Left lobe of liver (tissue), 2 donors: Measurements from ENCODE around the gene CLDN20. TPM values are rescaled to one million over a fixed set of nuclear protein-coding genes. Genes with fewer than 3 reads are reported as not detected.

Source experiments
- ATAC-seq: fragments of 200-7000 bp; cut with Tn5 transposase; one replicate; pipeline ENCODE4 v1.9.1; 2020; ENCODE audit warnings: mild to moderate bottlenecking, moderate library complexity
- DNase-seq: peaks from one replicate; pipeline ENCODE4 v3.0.0-alpha.2; 2020; ENCODE audit warnings: low spot score
- total RNA-seq: library from RNA; stranded (reverse); gene quantifications from one replicate; pipeline ENCODE4 v1.2.1, GENCODE V29; 2021
- donor health status: DM: no; HTN: no; CAD: no; lungs with moderate emphysema.
- donor health status: DM: no; HTN: yes; CAD: no.

Gene CLDN20
- total RNA-seq, 1 donor from 2014 or later = not detected

DNA sequence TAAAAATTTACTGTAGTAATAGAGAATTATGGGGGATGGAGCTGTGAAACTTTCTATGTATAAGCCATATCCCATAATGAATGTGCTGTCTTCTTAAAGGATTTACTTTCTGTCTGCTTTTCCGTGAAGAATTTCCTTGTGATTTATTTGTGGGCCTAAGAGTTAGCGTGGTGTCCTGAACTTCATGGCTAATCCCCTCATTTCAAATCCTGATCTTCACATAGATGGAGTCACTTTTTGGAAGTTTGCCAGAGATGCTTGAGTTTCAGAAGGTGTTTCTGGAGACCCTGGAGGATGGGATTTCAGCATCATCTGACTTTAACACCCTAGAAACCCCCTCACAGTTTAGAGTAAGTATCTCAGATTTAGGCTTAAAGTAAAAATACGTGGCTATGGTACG is 19.4 kb upstream of the CLDN20 start:
- no peak for DNase-seq
- ATAC-seq = no peak

DNA sequence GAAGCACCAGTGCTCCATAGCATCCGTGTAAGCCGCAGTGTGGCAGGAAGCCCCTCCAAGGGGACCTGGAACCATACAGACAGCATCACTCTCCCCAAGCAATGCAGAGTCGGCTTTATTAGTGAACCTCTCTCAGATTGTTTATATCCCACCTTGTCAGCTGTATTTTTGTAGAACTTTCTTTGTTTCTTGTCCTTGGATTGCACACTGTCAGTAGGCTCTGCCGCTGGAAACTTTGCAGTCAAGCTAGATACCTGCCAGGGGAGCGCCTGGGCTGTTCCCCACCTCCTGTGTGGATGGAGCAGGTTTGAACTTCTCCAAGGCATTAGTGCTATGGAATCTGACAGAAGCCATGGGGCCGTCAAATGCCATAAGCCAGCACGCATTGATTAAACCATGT is 18.6 kb upstream of the CLDN20 start:
- DNase-seq (no peak), ATAC-seq (no peak)

DNA sequence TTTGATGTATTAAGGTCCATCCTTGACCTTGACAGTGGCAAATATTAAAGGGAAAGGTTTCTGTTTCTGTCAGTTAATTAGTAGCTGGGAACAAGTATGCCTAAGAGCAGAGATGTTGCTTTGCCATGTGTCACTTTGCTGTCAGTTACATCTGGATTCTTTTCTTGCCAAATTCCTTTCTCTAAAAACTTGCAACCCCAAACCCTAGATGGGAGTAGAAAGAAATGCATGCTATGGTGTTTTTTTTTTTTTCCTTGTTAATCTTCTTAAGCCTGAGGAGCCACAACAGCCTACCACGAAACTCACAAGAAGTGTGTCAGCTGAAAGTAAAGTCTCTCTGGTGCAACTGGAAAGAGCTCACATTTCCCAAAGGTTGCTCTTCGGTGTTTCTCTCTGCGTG is 18.0 kb upstream of the CLDN20 start:
- no peak for ATAC-seq
- no peak for DNase-seq

DNA sequence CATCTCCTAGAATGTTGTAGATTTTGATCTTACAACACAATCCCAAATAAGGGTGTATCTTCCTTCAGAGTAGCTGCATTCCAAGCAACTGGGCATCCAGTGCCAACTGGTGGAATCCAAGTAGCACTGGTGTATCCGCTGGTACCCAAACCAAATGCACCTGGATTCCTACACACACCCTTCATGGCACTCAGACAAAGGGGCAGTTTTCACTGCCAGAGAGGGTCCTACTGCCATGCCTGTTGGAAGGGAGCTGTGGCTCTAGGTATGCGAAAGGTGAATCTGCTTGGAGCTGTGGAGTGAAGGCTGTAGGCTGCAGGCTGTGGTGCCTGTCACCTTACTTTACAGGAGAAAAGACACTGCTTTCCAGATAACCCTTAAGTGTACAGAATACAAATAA is 17.0 kb upstream of the CLDN20 start:
- ATAC-seq (no peak), DNase-seq (no peak)

DNA sequence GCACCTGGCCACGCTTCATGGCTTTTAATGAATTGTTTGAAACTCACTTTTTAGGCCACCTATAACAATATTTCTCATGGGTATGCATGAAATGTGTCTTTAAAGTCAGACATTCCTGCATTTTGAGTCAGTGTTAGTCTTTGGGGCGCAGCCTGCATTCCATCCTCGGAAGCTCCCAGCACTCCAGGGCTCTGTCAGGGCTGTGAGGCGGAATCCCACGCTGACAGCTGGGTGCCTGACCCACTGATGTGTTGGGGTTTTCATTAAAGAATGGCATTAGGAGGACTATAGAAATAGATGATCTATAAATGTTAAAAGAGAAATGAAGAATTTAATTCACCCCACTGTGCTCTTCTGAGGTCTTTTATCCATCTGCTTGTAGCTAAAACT is 16.2 kb upstream of the CLDN20 start:
- ATAC-seq (no peak), DNase-seq (no peak)

DNA sequence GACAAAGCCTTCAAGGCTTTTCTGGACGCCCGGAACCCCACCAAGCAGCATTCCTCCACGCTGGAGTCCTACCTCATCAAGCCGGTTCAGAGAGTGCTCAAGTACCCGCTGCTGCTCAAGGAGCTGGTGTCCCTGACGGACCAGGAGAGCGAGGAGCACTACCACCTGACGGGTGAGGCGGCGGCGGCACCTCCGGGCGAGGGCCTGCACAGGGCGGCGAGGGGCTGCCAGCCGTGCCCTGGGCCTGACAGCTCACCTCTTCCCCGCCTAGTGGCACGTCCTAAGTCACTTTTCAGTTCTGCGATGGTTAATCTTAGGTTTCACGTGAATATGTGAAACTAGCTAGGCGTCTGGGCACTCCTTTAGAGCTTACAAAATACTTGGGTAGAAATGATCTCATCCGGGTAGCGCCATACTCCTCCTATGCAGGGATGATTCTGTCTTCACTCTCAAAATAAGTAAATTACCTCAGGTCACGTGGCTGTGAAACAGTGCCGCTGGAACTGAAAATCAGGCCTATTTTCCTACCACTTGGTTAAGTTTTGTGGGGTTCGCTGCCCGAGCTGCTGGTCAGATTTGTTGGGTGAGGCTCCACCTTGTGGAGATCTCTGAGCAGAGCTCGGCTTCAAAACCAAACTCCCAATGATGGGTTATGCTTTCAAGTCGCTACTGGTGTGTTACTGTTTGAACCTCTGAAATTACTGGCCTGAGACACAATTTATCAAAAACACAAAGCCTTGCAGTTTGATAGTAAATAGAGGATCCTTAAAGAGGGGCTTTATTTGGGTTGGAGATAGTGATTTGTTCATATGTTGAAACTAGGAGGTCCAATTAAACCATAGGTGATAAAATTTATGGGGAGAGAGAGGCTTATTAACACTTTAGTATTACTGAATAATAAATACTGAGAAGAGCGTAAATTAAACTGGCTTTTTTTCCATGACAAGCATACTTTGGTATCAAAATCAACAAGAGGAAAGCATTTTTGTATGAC is 15.5 kb upstream of the CLDN20 start:
- peak; percentile 67 for ATAC-seq
- DNase-seq = no peak

DNA sequence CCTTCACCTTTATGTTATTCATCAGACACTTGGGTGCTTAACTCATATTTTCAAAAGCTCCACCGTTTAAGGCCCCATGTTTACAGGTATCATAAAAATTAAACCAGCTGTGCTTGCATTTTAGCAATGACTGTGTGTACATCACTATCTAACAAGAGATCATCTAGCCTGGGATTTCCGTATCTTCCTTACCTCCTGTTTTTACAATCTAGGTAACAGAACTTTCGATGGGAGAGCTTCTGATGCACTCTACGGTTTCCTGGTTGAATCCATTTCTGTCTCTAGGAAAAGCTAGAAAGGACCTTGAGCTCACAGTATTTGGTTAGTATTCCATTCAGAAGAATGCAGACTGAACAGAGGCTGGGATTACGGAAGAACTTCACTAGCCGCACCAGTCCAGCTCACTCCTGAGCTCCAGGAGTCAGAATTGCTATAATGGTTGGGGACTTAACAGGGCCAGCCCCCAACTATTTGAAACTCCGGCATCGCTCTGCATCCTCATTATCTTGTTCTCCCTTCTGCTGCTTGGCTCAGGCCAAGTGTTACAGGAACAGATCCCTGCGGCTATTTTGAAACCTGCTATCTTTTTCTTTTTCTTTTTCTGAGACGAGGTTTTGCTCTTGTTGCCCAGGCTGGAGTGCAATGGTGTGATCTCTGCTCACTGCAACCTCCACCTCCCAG is 13.0 kb upstream of the CLDN20 start:
- ATAC-seq (no peak), DNase-seq (no peak)

DNA sequence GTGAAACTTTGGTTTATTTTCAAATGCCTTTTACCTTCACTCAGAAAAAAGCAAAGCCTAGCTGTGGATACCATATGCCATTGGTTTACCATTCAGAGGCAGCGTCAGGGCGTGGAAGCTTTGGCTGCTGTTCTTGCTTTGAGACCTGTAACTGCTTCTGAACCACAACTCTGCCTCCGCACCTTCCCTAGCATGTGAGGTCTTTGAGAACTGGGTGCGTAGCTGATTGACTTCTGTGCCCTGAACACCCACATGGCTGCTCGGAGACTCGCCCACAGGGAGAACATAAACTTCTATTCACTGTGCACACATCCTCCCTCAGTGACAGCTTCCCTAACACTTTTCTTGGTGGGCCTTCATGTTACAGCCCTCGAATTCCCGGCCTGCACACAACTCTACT is 11.2 kb upstream of the CLDN20 start:
- no peak for DNase-seq

DNA sequence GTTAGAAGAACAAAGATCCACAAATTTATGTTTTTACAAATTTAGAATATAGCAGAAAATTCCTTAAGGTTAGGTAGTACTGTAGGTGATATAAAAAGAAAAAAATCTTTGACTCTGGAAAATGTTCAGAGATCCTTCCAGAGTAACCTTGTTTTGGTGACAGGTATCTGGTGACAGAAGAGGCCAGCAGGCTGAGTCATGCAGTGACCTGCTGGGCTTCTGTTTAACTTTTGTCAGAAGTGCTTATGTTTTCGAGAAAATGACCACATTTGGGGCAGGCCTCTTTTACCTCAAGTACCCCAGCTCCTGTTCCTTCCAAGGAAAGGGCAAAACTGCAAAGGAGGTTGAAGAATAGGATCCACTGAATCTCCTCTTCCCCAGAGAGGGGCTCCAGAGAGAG is 10.5 kb upstream of the CLDN20 start:
- ATAC-seq = no peak
- DNase-seq = no peak

More for the DNA sequence above, 11.2 kb upstream of the CLDN20 start:
- ATAC-seq = no peak

DNA sequence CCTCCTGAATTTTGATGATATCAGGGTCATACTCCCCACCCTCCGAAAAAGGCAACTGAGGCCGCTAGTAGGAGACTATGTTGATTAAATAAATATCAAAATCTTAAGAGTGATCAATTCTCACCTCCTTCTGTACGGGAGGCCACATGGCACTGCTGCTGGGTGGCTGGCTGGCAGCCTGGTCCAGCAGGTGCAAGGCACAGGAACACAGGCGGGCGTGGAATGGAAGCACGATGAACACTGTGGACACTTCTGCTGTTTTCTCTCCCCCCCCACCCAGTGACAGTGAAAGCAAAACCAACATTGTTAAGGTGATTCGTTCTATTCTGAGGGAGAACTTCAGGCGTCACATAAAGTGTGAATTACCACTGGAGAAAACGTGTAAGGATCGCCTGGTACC is 9.7 kb upstream of the CLDN20 start:
- no peak for DNase-seq
- no peak for ATAC-seq

DNA sequence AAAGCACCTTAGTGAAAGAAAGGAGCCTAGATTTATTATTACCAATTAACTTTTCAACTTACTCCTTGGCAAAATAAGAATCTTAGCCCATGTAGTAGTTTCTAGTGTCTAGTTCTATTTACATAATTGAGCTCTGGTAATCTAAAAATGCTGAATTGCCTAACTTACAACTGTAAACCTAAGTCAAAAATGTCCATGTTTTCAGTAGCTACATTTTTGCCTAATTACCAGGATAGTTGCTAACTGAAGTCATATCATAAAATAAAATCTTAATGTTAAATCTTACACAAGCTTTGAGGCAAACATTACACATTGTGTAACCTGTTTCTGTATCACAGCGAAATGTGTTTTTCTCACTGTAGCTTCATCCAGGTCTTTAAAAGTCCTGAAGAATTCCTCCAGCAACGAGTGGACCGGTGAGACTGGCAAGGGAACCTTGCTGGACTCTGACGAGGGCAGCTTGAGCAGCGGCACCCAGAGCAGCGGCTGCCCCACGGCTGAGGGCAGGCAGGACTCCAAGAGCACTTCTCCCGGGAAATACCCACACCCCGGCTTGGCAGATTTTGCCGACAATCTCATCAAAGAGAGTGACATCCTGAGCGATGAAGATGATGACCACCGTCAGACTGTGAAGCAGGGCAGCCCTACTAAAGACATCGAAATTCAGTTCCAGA is 7.6 kb upstream of the CLDN20 start:
- DNase-seq = no peak
- ATAC-seq = no peak

DNA sequence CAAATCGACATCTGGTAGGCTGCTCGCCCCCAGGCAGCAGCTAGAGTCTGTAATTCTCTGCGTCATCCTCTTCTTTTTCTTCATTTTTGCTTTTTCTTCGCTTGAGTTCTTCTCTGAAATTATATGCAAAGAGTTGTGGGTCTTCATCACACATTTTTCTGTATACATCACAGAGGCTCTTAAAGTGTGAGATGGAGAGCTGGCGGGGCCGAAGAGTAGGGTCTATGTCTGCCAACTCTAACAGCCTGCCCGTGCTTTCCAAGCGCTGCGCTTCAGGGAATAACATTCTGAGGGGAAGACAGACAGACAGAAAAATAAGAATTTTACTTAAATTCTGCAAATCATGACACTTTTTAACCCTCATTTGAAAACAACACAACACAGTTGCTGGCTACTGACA is 6.0 kb upstream of the CLDN20 start:
- ATAC-seq (no peak), DNase-seq (no peak)

DNA sequence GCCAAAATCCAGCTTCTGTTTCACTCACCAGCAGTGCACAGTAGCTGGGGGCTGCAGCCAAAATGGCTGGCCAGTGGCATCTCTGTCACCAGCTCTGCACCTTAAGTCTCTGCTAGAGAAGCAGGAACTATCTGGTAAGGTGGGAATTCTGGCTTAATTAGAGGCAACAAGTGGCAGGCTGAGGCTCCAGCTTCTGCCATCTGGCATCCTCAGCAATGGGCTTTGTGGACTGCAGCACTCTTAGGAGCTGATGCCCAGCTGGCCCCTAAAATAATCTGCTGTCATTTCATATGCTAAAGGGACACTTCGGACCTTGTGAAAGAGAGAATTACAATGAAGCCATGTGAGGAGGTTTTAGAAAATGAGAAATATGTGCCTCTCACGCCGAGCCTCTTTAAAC is 4.6 kb upstream of the CLDN20 start:
- DNase-seq (no peak), ATAC-seq (no peak)

DNA sequence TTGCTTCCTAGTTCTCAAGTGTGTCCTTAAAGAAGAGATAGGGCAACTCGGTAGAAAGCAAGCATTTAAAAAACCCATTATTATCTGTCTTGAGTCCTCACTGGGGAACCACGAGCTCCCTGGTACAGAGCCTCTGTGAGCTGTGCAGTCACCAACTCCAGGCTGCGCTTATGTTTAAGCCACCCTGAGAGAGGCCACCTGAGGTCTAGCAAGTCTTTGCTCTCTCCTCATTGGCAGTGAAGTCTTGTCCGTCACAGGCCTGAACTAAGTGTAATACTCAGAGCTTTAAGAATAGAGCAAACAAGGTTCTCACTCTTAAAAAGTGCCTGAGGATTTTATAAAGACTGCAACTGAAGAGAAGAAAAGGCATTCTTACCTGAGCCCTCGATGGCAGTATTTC is 3.9 kb upstream of the CLDN20 start:
- DNase-seq (no peak), ATAC-seq (no peak)

DNA sequence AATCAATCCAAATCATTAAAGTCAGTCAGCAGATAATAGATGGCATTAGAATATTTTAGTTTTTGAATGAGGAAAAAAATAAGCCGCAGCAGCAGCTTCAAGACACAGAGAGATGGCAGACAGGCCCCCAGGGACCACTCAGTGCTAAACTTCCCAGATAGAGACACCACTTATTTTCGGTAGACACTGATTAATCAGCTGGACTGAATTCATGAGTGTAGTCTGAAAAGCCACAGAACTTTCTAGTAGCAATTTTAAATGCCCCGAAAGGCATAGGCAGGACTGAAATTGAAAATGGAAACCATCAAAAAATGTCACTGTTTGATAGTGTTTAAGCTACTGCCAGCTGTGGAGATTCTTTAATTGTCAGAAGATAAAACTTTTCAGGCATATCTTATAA is 3.1 kb upstream of the CLDN20 start:
- ATAC-seq = no peak
- DNase-seq = no peak

DNA sequence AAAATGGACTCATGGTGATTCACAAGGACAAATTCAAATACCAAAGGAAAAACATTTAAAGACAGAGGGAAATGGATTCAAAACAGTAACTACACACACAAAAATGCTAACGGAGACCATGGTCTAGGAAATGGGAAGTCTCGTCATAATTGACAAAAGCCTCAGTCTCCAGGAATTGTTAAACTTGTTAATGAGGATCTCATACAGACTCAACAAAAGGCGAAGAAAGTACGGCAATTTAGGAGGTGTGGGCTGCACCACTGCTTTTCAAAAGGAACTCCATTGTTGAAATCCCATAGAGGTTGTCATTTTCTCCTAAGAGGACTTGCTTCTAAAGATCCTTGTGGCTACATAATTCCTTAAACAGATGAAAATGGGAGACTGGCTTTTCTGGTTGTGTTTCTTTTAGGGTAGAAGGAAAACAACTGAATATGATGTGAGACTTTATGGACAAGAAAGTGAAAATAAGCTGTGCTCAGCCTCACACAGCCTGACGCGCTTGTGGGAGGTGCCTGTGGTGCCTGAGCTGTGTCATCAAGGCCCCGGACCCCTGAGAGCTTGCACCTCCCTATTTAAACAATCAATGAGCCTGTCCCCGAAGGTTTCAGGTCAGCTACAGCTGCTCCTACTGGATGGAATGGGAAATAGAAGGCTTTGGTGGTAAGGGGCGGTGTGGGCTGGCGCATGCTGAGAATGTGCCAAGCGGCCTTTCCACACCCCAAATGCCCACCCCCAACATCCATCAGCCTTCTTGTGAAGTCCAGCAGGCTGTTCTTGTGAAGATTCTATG is 2.5 kb upstream of the CLDN20 start:
- ATAC-seq (no peak), DNase-seq (no peak)

DNA sequence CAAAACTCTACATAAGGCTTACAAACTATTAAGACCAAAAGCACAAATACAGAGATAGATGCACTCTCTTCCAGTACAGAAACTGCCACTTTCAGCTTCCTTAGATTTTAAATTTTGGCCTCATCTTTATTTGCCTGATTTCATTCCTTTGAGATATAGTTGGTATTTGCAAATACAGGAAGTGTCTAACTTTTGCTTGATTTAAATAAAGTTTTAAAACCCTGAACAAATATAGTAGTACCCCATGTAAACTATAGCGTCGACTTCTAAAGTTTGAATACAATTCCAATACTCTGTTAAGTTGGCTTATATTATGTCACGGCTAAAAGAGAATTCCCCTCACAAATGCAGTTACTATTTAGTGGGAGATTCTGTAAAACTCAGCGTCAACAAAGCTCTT is 1.2 kb upstream of the CLDN20 start:
- no peak for ATAC-seq
- DNase-seq = no peak

DNA sequence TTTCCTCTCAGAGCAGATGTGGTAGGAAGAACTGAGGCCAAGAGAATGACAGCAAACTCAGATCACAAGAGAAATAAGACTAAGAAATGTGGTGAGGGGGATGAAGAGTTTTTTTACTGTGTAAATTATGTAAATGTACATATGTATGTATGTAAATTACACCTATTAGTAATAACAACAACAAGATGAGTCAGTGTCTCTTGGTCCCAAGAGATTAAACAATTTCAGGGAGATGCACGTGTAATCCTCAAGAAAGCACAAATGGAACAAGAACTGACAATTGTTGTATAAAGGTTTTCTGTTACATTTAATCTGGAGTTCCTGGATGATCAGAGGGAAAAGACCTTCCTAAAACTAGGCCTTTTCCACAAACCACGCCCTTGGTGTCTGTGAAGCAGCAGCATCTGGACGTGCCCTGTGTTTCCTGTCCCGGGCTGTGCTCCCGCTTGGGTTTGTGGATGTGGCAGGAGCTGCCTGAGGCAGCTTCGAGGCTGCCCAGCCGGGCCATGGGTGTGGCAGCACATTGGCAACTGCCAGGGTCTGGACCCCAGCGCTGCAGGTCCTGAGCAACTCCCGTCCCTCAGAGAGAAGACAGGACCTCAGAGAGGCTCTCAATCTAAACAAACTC is 994 bp downstream of the CLDN20 start:
- ATAC-seq (no peak), DNase-seq (no peak)

DNA sequence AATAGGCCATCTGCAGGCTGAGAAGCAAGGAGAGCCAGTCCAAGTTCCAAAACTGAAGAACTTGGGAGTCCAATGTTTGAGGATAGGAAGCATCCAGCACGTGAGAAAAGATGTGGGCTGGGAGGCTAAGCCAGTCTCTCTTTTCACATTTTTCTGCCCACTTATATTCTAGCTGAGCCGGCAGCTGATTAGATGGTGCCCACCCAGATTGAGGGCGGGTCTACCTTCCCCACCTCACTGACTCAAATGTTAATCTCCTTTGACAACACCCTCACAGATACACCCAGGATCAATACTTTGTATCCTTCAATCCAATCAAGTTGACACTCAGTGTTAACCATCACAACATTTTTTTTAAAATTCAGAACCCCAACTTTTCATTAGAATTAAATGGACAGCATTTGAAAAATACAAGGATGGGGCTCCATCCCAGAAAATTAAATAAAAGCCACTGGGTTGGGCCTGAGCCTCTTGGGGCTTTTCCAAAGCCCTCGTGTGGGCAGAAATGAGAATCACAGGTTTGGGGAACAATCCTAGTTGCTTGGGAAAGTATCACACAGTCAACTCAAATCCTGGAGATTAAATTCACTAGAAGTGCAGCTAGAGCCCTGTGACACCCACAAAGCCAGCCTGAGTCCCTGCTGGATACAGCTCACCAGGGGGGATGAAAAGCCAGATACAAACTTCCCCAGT is 2.2 kb downstream of the CLDN20 start:
- ATAC-seq = no peak
- DNase-seq = no peak

DNA sequence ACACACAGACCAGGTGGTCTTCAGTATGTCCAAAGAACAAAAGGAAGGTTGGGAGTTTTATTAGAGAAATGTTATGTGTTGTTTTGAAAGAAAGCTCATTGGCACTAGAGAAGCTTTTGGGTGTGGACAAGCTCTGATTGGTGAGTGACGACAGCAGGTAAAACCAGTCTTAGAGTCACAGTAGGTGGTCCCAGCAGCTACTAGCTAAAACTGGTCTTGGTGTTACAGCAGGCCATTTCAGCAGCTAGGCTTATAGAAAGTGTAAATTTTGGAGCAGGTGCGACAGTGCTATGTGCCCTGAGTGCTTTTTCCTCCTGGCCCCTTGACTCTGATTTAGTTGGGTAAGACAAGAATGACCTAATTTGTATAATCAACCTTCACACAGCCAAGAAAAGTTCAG is 3.6 kb downstream of the CLDN20 start:
- DNase-seq (no peak), ATAC-seq (no peak)
